Neural cell (in vitro differentiated cells): ENCODE data around the gene SETBP1.

Experiments
- EP300 ChIP-seq: fragments of 450-650 bp; conservative IDR thresholded peaks from 2 replicates; pipeline ENCODE4 v1.6.1; 2014; ENCODE audit warnings: antibody characterized with exemption, mild to moderate bottlenecking, moderate library complexity; ENCODE audit not compliant: poor library complexity, severe bottlenecking
- EZH2 ChIP-seq: fragments of 200-600, 300-800 bp; shearing (Covaris generic), sonication (generic); IDR thresholded peaks from 2 replicates; pipeline ENCODE4 v1.6.1; 2014; ENCODE audit warnings: antibody characterized with exemption, low read length, borderline replicate concordance, mild to moderate bottlenecking; ENCODE audit not compliant: insufficient read depth, poor library complexity, severe bottlenecking
- MXI1 ChIP-seq: fragments of 450-650 bp; conservative IDR thresholded peaks from 2 replicates; pipeline ENCODE4 v1.6.1; 2014; ENCODE audit warnings: antibody characterized with exemption, mild to moderate bottlenecking; ENCODE audit not compliant: poor library complexity, severe bottlenecking
- POLR2AphosphoS5 ChIP-seq: IDR thresholded peaks from 2 replicates; pipeline ENCODE4 v1.6.1; 2012
- RAD21 ChIP-seq: fragments of 450-650 bp; conservative IDR thresholded peaks from 2 replicates; pipeline ENCODE4 v1.6.1; 2014; ENCODE audit warnings: antibody characterized with exemption, mild to moderate bottlenecking, moderate library complexity
- SMC3 ChIP-seq: fragments of 450-650 bp; conservative IDR thresholded peaks from 2 replicates; pipeline ENCODE4 v1.6.1; 2014; ENCODE audit warnings: antibody characterized with exemption, mild to moderate bottlenecking, moderate library complexity; ENCODE audit not compliant: poor library complexity
- TAF1 ChIP-seq: IDR thresholded peaks from 2 replicates; pipeline ENCODE4 v1.6.1; 2012; ENCODE audit warnings: low read depth
- TF ChIP-seq, protein P1 (sequence below): fragments of 450-650 bp; IDR thresholded peaks from 2 replicates; pipeline ENCODE4 v1.5.1; 2014; ENCODE audit warnings: antibody characterized with exemption, mild to moderate bottlenecking, moderate library complexity; ENCODE audit not compliant: poor library complexity, severe bottlenecking
- TF ChIP-seq, protein P2 (sequence below): IDR thresholded peaks from 2 replicates; pipeline ENCODE4 v1.6.1; 2012; ENCODE audit warnings: borderline replicate concordance

DNA sequence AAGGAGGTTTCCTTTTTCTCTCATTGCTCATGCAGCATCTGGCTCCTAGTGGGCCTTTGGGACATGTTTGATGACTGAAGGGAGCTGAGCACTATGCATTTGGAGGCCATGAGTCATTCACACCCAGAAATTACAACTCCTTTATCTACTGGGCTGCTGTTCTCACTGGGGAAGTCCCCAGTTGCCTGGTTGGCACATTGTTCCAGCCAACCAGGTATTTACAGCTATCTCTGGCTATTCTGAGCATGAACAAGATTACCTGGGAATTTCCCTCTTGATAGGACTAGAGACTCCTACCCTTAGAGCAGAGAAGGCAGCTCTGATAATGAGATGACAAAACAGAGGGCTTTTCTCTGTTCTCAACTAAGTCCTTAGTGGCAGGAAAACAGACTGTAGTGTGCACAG, 206.5 kb downstream of the SETBP1 start:
- no peak for TF ChIP-seq EZH2
- TF ChIP-seq, protein P1, sequence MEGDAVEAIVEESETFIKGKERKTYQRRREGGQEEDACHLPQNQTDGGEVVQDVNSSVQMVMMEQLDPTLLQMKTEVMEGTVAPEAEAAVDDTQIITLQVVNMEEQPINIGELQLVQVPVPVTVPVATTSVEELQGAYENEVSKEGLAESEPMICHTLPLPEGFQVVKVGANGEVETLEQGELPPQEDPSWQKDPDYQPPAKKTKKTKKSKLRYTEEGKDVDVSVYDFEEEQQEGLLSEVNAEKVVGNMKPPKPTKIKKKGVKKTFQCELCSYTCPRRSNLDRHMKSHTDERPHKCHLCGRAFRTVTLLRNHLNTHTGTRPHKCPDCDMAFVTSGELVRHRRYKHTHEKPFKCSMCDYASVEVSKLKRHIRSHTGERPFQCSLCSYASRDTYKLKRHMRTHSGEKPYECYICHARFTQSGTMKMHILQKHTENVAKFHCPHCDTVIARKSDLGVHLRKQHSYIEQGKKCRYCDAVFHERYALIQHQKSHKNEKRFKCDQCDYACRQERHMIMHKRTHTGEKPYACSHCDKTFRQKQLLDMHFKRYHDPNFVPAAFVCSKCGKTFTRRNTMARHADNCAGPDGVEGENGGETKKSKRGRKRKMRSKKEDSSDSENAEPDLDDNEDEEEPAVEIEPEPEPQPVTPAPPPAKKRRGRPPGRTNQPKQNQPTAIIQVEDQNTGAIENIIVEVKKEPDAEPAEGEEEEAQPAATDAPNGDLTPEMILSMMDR = no peak
- no peak for TF ChIP-seq POLR2AphosphoS5
- TF ChIP-seq, protein P2, sequence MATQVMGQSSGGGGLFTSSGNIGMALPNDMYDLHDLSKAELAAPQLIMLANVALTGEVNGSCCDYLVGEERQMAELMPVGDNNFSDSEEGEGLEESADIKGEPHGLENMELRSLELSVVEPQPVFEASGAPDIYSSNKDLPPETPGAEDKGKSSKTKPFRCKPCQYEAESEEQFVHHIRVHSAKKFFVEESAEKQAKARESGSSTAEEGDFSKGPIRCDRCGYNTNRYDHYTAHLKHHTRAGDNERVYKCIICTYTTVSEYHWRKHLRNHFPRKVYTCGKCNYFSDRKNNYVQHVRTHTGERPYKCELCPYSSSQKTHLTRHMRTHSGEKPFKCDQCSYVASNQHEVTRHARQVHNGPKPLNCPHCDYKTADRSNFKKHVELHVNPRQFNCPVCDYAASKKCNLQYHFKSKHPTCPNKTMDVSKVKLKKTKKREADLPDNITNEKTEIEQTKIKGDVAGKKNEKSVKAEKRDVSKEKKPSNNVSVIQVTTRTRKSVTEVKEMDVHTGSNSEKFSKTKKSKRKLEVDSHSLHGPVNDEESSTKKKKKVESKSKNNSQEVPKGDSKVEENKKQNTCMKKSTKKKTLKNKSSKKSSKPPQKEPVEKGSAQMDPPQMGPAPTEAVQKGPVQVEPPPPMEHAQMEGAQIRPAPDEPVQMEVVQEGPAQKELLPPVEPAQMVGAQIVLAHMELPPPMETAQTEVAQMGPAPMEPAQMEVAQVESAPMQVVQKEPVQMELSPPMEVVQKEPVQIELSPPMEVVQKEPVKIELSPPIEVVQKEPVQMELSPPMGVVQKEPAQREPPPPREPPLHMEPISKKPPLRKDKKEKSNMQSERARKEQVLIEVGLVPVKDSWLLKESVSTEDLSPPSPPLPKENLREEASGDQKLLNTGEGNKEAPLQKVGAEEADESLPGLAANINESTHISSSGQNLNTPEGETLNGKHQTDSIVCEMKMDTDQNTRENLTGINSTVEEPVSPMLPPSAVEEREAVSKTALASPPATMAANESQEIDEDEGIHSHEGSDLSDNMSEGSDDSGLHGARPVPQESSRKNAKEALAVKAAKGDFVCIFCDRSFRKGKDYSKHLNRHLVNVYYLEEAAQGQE = no peak
- TF ChIP-seq SMC3 = no peak
- no peak for TF ChIP-seq EP300
- no peak for TF ChIP-seq TAF1
- no peak for TF ChIP-seq MXI1
- TF ChIP-seq RAD21 = no peak
